ENCODE results near the gene WNT7B.

Gene WNT7B

DNA sequence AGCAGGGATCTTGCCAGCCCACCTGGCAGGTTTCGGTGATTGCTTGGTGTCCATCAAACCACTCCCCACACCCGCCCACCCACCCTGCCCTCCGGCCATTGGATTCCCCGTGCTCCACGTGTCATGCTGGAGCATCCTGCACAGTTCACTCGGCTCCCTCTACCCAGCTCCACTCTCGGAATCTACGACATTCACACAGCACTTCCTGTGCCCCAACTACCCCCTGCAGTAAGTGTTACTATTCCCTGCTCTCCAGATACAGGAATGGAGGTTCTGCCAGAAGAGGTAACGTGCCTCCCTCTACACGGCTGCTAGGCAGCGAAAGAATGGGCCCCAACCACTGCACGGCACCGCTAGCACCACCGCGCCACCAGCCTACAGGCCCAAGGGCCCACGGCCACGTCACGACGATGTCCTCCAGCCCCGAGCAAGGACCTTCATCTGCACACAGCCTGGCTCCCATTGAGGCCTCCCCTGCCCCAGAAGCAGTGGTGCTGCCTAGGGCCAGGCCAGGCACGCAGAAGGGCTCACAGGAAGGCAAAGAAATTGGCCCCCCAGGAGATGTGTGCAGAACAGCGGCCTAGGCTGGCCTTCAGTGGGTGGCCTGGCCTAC is 27.6 kb downstream of the WNT7B start:
- DNase-seq, result no peak

DNA sequence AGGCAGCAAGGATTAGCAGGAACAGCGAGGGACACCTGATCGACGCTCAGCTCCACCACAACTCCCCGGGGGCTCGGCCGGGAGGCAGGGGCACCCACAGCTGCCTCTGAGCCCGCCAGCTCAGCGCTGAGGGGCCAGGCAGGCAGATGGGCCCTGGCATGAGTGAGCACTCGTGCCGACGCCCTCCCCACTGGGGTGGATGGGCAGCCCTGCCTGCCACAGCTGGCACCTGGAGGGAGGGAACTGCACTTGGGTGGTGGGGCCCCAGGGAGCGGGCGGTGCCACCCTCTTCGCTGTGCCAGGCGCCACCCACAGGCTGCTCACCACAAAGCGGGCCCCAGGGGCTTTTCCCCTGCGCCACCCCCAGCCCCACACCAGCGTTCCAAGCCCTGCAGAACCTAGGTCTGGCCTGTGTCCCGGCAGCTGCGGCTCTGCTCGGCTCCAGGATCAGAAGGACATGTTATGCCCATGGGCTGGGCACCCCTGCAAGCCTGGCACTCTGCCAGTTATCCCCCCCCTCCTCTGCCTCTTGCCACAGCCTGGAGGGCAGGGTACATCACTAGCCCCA is 28.8 kb downstream of the WNT7B start:
- no peak for DNase-seq

DNA sequence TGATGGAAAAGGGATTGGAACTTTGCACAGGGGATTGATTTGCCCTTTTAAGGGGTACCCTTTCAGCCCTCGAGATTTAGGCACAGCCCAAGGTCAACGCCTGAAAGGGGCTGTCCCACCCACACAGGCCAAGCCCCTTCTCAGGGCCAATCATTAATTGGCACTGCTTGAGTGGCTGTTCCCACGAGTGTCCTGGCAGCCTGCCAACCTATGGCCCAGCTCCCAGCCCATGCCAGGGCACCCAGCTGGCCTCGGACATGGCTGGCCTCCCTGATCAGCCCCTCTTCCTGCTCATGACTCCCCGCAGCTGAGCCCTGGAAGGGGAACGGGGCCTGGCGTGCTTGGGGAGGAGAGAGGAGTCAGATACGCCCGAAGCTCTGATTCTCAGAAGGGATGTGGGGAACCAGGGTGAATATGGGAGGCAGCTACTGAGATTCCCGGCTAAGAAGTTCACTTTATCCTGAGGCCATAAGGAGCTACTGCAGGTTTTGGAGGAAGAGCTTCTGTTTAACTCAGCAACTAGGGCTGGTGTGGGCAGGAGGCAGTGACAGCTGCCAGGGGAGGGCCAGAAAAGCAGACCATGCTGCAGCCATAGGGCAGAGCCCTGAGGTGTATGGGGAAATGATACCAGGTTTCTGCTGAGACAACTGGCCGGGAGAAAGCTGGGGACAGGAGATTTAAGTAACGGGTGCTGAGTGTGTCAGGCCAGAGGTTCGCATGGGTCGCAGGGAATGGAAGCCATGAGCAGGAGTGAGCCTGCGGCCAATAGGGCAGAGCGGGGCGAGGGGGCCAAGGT is 30.0 kb downstream of the WNT7B start:
- DNase-seq, result no peak

DNA sequence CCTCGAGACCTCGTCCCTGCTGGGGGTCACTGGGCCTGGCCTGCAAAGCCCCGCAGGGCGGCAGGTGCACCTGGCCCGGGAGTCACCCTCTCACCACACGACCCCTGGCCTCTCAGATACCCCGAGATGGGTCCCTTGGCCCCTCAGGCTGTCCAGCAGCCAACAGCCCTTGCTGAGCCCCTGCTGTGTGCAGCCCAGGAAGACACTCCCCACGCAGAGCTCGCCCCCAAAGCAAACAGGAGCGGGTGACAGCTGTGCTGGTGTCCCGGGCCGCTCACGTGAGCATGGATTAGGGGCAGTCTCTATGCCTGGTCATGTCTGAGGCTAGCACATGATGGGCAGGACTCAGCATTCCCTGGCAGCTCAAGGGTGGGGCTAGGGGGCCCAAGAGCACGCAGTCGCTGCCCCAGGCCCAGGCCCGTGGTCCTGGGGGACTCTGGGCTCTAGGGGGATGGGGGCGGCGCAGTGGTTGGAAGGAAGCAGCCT is 31.3 kb downstream of the WNT7B start:
- DNase-seq, result no peak

DNA sequence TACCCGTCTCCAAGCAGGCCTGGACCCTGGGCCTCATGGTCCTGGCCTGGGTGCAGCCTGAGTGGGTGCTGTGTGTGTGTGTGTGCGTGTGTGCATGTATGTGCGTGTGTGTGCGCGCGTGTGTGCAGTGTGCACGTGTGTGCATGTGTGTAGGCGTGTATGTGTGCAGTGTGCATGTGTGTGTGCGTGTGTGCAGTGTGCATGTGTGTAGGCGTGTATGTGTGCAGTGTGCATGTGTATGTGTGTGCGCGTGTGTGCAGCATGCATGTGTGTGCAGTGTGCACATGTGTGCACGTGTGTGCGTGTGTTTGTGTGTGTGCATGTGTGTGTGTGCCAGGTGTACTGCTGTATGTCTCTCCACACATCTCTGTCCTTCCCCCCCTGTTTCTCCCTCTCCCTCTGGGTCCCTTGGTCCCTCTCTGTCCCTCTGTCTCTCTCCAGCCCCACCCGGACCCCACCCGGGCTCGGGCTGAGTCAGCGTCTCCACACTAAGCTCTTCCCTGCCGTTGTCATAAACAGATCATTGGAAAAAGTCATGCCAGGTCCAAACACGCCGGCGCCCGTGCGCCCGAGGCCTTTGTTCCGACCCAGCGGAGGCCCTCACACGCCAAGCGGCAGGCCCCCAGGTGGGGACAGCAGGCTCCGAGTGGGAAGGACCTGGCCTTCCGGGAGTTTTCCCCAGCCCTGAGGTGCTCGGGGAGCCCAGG is 34.0 kb downstream of the WNT7B start:
- no peak for DNase-seq

DNA sequence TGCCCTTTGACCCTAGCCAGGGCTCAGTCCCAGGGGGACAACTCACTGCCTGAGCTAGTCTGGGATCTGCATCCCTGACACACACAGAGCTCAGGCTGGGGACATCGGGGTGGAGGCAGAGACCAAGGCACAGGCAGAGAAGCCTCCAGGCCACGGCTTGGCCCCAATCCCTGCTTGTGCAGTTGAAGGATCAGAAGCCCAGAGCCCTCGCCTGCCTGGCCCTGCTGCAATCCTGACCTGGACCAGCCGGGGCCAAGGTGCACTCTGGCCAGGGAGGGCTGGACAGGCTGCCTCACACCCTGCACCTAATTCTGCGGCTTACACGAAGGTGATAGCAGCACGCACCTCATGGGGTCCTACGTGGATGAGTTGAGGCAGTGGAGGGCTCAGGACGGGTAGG is 34.6 kb downstream of the WNT7B start:
- DNase-seq, result no peak

DNA sequence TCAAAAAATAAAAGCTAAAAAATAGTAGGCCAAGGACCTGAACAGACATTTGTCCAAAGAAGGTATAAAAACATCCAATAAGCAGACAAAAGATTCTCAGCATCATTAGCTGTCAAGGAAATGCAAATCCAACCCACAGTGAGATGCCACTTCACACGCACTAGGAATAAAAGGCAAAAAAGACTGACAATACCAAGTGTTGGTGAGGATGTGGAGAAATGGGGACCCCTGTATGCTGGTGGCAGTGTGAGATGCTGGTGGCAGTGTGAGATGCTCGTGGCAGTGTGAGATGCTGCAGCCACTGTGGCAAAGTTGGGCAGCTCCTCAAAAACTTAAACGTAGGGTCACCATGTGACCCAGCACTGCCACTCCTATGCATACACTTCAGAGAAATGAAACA is 38.0 kb downstream of the WNT7B start:
- no peak for DNase-seq

DNA sequence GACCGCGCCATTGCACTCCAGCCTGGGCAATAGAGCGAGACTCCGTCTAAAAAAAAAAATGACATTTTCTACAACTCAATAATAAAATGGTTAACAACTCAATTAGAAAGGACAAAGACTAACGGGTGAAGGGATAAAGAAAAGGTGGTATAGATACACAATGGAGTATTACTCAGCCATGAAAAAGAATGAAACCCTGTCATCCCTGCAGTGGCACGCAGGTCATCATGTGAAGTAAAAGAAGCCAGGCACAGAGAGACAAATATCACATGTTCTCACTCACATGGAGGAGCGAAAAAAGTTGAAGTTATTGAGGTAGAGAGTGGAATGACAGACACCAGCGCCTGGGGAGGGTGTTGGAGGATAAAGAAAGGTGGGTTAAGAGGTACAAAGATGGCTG is 39.0 kb downstream of the WNT7B start:
- DNase-seq, result no peak

DNA sequence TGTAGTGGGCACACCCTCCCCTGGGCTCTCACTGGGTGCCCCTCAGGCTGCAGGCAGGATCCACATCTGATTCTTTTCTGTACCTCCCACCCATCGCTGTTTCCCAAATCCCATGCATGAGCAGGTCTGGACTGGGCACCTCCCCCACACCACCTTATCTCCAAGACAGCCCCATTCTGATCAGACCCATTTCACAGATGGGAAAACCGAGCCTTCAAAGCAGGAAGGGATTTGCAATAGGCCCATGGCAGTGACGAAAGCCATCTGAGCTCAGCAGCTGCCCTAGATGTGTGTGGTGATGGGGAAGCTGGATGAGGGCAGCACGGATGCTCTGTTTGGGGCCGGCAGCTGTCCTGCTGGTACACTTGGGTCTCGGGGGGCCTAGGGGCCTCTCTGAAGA is 41.4 kb downstream of the WNT7B start:
- no peak for DNase-seq

DNA sequence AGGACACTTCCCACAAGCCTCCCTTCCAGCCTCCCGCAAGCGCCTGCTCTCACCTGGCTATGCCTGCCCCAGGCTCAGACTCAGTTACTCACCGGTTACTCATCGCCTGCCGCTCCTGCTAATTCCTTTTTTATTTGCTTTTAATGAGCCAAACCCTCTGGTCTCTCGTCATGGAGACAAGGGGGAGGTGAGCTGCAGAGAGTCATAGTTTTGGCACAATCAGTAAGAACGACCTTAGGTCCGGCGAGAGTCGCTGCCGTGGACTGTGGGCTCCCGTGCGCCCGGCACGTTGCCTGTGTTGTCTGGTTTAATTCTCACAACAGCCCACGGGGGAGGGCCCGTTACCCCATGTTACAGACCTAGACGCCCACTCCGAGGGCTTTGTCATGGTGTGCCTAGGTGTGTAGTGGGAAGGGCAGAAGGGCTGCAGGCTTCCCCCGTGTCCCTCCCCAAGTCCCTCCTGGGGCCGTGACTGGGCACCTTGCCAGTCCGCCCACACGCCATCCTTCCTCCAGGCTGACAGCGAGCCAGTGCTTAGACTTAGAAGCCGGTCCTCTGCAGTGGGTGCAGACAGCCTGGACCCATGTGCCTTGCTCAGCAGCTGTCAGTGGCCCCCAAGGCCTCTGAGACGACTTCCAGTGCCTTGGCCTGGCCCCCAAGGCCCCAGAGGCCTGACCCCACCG is 42.2 kb downstream of the WNT7B start:
- DNase-seq, result no peak

DNA sequence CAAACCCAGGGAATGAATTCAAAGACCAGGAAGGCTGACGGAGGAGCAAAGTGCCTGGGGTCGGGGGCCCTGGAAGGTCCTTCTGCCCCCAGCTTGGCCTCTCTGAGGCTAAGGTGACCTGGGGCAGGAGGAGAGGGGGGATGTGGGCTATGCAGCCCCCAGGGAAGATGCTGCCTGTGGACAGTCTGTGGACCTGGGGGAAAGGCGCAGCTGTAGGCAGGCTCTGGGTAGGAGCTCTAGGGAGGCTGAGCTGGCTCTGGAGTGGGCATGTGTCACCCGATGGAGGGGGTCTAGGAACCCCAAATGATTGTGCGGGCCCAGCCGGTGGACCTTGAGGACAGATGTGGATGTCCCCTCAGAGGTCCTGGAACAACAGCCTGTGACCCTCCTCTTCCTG is 42.8 kb downstream of the WNT7B start:
- DNase-seq, result no peak

DNA sequence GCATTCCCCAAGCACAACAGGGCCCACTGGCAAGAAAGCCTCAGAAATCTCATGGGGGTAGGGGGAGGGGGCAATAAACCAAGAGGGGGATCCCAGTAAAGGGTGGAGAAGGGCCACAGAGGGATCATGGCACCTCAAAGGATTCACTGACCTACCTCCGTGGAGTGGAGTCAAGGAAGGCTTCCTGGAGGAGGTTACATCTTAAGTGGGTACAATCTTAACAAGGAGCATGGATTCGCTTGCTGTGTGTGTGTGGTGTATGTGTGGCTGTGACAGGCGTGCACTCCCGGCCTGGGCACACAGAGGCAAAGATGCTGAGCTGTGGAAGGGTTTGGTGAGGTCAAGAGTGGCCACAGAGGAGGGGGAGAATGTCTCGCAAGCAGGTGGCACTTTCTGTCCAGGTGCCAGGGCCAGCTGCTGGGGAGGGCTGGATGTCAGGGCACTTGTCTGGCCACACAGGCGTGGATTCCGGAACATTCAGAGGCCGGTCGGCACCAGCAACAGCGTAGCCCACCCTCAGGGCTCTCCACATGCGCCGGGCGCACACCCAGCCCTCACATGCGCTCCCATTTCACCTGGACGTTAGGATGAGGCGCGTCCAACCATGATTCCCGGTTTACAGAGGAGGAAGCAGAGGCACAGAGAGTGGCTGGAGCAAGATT is 43.3 kb downstream of the WNT7B start:
- no peak for DNase-seq

DNA sequence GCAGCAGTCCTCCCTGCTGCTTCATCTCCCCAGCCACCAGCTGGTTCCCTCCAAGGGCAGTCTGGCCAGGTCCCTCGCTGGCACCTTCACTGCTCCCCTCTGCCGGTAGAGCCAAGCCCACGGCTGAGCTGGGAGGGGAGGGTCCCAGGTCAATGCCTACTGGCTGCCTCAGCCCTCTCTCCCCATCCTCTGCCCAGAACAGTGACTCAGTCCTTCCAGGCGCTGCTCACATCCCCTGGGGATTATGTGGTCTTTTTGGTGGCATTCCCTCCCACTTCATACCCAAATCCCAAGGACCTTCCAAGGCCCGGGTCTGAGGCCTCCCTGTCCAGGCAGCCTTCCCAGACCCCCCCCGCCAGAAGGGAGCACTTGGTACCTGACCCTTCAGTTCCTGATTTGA is 44.9 kb downstream of the WNT7B start:
- no peak for DNase-seq

DNA sequence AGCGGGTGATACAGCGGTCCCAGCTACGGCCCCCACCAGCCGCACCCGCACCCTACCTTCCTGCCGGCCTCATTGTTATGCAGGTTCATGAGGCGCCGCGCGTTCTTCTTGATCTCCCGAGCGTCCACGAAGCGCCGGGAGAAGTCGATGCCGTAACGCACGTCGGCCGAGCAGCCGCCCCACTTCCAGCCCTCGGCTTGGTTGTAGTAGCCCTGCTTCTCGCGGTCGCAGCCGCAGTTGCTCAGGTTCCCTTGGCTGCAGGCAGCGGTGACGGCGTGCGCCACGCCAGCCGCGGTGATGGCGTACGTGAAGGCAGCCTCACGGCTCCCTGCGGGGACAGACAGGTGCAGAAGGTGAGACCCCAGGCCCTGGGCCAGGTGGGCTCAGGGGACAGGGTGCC is 45.9 kb downstream of the WNT7B start:
- DNase-seq, result no peak

DNA sequence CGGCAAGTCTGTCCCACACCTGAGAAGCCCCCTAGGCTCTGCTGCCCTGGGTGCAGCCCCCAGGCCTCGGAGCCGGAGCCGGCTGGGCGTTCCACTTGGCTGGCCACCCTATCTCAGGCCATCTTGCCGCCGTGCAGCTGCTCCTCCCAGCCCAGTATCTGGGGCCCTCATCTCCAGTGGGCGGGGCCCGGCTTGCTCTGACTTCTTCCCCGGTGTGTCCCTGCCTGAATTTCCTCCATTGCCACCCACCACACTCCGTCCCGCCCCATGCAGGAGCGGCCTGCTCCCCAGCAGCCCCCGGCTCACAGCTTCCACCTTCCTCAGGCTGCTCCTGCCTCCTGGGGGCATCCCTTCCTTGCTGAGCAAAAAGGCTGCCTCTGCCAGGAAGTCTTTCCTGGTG is 46.6 kb downstream of the WNT7B start:
- DNase-seq, result no peak

DNA sequence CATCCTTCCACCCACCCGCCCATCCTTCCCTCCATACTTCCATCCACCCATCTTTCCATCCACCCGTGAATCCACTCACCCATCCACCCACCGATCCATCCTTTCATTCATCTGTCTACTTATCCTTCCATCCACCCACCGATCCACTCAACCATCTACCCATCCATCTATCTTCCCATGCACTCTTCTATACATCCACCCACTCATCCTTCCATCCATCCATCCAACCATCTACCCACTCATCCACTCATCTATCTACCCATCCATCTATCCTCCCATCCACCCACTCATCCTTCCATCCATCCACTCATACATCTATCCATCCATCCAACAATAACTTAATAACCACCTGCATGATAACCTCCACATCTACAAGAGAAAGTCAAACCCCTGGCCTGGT is 47.3 kb downstream of the WNT7B start:
- no peak for DNase-seq

DNA sequence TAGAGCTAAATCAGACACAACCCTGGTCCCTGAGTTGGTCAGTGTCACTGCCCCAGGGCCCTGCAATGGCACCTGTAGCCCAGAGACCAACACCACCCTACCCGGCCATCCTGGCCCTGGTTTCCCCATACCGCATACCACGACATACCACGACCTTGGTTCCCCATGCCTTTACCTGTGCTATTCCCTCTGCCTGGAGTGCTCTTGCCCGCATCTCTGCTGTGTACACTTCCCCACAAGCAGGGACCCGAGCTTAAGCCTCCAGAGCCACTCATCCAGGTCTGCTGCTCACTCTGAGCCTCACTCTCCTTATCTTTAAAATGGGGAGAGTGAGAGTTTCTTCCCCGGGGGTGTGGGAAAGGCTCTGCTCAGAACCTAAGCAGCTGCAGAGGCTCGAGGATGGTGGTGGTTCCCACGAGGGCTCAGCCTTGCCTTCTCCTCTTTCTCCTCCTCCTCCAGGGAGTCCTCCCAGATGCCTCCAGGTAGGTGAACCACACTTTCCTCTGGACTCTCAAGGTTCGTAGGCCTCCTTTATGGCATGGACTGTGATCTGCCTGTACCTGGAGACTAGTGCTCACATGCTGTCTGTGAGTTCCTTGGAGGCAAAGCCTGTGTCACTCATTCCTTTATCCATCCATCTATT is 48.1 kb downstream of the WNT7B start:
- no peak for DNase-seq

DNA sequence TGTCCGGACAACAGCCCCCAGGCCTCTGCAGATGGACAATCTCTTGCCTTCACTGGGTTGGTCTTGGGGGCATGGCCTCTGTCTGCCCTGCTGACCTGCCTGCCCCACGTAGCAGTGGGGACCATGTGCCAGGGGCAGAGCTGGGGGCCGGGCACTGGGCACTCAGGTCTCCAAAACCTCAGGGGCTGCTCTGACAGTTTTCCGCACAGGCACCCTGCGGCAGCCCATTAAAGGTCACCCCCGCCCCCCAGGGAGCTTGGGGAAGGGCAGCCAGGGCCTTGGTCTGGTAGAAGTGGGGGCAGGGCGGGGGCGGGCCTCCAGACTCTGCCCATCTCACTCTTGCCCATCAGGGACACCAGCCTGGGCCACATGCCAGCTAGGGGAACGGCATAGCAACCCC is 49.9 kb downstream of the WNT7B start:
- DNase-seq, result no peak

DNA sequence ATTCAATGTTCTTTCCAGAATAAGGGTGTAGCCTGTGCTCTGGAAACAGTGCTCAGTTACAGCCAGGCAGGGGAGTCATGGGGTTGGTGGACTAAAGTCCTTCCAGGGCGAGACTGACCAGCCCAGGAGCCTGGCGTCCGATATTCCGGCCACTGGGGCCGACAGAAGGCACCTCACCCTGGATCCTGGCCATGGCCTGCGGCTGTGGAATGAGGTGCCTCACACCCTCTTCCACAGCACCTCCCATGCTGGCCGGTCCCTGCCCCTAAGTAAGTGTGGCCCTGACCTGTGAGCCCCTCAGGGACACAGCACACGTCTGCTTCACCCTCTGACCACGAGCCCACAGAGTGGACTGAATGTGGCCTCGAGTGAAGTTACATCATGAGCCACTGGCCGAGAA is 50.5 kb downstream of the WNT7B start:
- no peak for DNase-seq

DNA sequence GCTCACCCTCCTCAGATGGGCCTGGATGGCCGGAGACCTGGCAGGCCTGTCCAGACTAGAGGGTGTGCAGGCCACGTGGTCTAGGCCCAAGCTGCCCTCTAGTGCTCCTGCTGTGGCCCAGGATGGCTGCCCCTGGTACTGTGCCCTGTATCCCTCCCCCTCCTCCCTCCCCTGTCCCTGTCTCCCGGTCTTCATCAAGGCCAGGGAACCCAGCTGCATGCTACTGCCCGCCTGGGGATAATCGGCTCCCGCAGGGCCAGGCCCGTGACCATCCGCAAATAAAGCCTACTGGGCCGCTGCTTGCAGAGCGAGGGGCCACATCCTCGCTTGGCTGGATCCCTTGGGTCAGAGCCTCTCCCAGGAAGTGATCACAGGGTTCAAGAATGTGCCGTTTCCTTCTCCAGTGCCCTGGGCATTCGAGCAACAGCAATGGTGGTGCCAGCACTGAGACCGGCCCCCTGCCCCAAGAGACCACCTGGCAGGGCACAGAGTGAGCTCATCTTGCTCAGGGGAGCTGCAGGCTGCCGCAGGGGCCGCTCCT is 51.1 kb downstream of the WNT7B start:
- no peak for DNase-seq

DNA sequence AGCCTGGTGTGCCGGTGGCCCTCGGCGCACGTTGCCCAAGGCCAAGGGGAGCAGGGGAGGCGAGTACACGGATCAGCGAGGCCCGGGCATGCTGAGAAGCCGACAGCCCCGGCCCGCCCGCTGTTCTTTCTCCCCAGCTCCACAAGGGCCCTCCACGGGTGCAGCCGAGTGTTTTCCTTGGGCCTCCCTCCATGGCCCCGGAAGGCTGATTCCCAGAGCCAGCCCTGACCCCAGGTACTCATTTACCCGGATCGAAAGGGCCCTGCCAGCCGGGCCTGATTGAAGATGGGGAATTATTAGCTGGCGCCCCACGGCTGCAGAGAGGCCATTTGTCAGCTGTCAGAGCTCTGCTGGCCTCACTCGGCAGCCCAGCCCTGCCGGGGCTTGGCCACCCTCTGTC is 53.1 kb downstream of the WNT7B start:
- no peak for DNase-seq

DNA sequence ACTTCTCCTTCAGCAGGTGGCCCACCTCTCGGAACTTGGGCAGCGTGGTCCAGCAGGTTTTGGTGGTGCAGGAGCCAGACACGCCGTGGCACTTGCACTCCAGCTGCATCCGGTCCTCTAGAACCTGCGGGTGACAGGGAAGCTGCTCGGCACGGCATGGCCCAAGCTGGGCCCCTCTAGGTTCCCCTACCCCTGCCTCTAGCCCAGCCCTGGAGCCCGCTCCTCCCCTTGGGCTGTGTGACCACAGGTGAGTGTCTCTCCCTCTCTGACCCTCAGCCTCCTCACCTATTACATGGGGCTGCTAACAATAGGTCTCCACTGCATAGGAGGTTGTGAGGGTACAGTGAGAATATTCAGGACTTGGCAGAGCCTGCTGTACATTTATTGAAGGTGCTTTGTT is 53.8 kb downstream of the WNT7B start:
- no peak for DNase-seq
